HG03039 (cell line): Measurements from ENCODE around the gene RBKS.
A peak's percentile ranks its signal among the peaks of the same experiment; 100 is the strongest.

Experiments used
- ATAC-seq: cut with Tn5 transposase; IDR thresholded peaks from one replicate; pipeline ENCODE4 v1.9.1; 2021; ENCODE audit warnings: mild to moderate bottlenecking, moderate library complexity; ENCODE audit not compliant: unreplicated experiment

RBKS gene

GRCh38 chr2:27890146-27890923 is at the start of gene RBKS, which contains the start of gene BABAM2:
TSS of gene RBKS (minus strand) at chr2:27890387. CDS start at chr2:27890345, 42 bp downstream.
TSS of gene BABAM2 (plus strand) at chr2:27890729. CDS start at chr2:27894557, 3,828 bp downstream.
- peak; percentile 72 for ATAC-seq

GRCh38 chr2:27935026-27935425 is 44.8 kb upstream of the RBKS start:
- no peak for ATAC-seq

GRCh38 chr2:27932396-27932795 is 42.2 kb upstream of the RBKS start:
- no peak for ATAC-seq

- ATAC-seq, result no peak
Observed at GRCh38 chr2:27931361-27931950, 41.3 kb upstream of the RBKS start.

DNA sequence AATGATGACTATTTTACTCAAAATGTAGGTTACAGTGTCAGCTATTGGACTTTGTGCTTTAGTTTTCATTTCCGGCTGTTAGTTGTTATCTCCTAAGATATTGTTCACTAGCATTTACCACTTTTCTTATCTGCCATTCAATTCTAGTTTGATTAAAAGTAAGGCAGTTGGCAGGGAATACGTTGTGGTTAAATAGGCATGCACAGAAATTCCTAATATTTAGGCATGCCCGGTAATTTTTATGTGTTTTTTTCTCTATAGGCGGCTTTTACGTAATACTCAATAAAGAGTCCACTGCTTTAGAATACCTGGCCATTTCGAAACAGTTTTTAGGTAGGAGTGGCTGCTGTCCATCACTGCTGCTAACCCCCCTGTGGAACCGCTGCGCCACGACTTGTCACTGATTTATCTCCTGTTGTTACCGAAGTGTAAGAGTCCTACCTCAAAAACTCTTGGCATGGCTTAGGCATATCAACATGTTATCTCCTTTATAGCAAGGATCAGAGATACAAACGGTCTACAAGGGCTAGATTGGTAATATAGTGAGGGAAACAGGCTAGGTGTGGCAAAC is 39.8 kb upstream of the RBKS start:
- no peak for ATAC-seq

- ATAC-seq, result no peak
Observed at GRCh38 chr2:27925766-27926472, 35.7 kb upstream of the RBKS start.

GRCh38 chr2:27922842-27923241 is 32.7 kb upstream of the RBKS start:
- no peak for ATAC-seq

GRCh38 chr2:27921880-27922547 is 31.8 kb upstream of the RBKS start:
- ATAC-seq, result no peak

DNA sequence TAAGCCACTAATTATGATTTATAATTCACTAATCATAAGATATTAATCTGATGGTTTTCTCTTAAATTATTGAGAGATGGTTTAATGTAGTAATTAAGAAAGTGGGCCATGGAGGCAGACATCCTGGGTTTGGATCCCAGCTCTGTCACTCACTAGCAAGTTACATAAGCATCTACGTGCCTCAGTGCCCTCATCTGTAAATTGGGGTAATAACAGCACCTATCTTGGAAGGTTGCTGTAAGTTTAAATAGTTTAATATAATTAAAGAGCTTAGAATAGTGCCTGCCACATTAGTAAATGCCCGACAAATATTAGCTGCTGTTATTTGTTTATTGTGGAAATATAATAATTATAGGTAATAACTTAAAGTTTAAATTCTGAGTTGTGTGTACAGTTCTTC is 31.2 kb upstream of the RBKS start:
- no peak for ATAC-seq

DNA sequence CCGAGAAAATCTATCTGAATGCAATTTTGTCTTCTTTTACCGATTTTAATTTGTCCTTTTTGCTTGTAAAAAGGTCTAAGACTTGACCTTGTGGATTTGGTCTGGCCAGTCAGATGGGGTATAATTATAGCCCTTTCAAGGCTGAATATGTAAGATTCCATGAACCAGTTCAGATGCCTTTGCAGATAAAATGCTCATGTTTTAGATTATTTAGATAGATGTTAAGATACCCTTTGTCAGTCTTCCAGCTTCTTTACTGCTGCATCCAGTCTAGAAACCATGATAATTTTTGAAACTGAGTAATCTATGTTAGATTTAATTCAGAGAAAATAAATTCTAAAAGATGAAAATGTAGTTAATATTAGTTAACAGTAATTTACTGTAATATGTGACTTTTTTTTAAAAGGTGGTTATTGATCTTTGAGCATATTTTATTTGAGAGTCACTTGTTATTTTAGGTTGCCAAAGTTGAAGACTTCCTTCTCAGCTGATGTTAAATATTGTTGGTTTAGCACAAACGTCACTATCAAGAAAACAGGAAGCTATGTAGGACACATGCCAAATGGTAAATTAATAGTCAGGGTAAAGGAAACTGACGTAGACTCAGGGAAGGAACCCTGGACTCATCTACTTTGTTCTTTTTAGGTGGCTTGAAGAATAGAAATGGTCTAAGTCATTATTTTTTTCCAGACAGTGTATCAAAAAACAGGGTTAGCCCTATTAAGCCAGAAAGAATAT is 30.1 kb upstream of the RBKS start:
- ATAC-seq, result no peak

DNA sequence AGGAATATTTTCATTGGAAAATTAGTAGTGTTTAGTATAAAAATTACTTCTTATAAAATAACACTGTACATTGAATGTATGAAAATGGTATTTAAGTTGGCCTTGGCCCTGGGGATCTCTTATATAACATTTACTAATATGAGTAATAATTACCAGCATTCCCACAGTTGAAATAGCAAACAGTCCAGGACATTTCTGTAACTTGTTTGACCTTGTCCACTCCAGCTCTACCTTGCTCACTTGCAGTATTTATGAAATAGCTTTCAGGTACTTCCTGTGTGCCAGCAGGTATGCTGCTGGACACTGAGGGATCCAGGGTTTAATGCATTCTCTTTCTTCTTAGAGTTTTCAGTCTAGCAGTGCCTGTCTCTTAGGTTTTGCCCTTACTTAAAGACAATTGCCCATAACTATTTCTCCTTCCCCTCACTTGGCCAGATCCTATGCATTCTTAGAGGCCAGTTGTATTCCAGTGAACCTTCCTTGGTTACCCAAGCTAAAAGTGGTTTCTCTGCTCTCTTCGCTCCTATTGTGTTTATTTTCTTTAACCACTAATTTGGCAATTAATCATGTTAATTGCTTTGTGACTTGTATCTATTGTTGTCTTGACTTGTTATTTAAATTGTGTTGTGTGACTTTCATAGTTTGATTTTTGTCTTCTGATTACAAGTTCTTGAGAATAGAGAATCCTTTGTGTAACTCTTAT is 26.3 kb upstream of the RBKS start:
- ATAC-seq, result no peak

DNA sequence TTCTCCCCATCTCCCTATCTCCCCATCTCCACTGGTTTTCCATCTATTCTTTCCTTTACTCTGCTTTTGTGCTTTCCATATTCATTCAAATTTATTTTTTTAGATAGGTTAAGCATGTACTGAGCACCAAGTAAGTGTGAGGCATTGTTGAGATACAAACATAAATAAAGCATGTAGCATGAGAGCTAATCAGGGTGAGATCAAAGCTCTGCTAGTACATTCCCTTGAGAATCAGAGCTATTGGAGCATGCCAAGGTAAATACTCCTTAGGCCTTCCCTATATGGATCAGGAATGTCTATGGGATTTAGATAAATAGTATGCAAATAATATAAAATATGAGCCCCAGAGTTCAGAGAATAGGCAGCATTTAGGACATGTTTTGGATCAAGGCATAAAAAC is 25.7 kb upstream of the RBKS start:
- no peak for ATAC-seq

- ATAC-seq, result no peak
Observed at GRCh38 chr2:27915191-27915590, 25.0 kb upstream of the RBKS start.

GRCh38 chr2:27914805-27915175 is 24.6 kb upstream of the RBKS start:
- no peak for ATAC-seq

- ATAC-seq, result no peak
Observed at GRCh38 chr2:27914041-27914804, 24.0 kb upstream of the RBKS start.

DNA sequence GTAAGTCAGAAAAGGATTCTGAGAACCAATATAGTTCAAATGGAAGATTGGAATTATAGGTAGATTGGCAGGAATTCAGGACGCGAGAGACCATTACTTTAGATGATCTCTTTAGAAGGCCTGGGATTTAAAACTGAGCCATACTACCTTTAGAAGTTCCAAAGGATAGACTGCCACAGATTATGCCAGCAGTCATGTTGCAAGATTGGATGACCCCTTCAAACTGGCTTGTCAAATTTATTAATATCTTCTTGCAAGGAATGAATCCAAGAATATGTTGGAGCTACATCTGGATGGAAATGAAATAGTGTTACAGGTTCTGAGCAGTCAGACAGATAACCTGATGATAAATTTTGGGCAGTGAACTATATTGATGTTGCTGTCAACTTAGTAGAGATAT is 22.3 kb upstream of the RBKS start:
- no peak for ATAC-seq

DNA sequence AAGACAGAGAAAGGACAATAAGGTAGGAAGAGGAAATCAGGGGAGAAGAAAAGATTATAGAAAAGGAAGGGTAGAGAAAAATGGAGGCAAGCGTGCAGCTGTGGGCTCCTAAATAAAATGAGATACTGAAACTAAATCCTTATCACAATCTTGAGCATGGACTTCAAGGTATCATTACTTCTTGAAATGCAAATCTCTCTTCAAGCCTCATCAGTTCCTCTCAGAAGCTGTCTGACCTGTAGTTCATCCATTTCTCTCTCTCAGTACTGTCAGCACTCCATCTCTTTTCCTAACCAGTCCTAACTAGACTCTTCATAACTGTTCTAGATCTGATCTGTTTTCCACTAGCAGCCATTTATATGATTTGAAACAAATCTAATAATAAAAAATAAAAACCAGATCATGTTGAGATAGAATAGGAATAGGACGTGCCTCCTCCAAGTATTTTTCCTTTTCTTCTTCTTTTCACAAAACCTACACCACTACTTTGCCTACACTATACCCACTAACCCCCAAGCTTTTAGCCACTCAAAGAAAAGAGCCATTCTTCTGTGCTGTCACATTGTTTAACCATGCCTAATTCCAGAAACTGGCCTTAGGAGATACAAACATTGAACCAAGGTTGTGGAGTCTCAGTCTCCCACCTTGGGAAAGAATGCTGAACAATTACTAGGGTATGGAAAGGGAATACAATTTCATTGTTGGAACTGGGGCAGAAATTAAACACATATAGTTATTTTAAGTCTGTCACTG is 21.4 kb upstream of the RBKS start:
- ATAC-seq, result no peak

DNA sequence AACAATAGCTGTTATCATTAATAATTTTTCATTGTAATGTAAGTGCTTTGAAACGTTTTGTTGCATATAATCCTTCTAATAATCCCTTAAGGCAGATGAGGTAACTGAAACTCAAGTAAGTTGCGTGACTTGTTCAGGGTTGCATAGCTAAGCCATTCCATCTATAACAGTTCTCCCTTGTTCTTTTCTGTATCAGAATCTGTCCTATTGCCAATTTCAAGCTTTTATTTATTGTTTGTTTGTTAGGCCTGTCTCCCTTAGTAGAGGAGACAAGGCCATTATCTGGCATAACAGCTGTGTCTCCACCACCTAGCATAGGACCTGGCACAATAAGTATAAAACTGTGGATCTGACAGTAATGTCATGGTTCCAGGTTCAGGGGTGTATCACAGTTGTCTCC is 19.7 kb upstream of the RBKS start:
- no peak for ATAC-seq
